Measurements from ENCODE around the gene MBTD1. TPM values are rescaled to one million over a fixed set of nuclear protein-coding genes. Genes with fewer than 3 reads are reported as not detected.

The MBTD1 gene
- total RNA-seq, 1 experiment from 2014 or later, result 40.6 TPM

DNA sequence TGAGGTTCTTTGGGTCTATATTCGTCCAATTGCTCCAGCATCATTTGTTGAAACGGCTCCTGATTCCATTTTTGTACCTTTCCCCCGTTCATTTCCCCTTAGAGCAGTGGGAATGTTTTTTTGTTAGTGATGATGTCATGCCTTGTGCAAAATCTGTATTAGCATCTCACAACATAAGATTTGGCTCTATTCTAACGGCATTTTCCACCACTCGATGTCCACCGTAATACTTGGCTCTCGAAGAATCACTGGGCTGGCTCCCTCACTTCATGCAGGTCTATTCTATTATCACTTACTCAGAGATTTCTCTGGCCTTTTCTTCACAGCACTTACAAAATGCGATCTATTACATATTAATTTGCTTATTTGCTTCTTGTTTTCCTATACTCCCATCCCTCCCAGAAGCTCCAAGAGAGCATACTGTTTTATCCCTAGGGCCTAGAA is 107.1 kb downstream of the MBTD1 start:
- 0 out of 2 replicates have a peak, but pooled peaks cover 3% of the 10 kb centered on the region for H3K9me3 Mint-ChIP-seq
- TF ChIP-seq GTF2I (CRISPR knock-in tag; conservative IDR thresholded peaks at IDR 0.05) (no peak), NR3C1 (CRISPR knock-in tag; conservative IDR thresholded peaks at IDR 0.05; ENCODE audit: low read depth) (no peak), CREM (CRISPR knock-in tag; IDR thresholded peaks at IDR 0.05) (no peak), ZNF423 (CRISPR knock-in tag; IDR thresholded peaks at IDR 0.05) (no peak), SP1 (CRISPR knock-in tag; conservative IDR thresholded peaks at IDR 0.05) (no peak), EMX1 (CRISPR knock-in tag; IDR thresholded peaks at IDR 0.05) (no peak)
- TF ChIP-seq, protein P1, sequence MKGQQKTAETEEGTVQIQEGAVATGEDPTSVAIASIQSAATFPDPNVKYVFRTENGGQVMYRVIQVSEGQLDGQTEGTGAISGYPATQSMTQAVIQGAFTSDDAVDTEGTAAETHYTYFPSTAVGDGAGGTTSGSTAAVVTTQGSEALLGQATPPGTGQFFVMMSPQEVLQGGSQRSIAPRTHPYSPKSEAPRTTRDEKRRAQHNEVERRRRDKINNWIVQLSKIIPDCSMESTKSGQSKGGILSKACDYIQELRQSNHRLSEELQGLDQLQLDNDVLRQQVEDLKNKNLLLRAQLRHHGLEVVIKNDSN (CRISPR knock-in tag; IDR thresholded peaks at IDR 0.05), result no peak
- TF ChIP-seq, protein P2, sequence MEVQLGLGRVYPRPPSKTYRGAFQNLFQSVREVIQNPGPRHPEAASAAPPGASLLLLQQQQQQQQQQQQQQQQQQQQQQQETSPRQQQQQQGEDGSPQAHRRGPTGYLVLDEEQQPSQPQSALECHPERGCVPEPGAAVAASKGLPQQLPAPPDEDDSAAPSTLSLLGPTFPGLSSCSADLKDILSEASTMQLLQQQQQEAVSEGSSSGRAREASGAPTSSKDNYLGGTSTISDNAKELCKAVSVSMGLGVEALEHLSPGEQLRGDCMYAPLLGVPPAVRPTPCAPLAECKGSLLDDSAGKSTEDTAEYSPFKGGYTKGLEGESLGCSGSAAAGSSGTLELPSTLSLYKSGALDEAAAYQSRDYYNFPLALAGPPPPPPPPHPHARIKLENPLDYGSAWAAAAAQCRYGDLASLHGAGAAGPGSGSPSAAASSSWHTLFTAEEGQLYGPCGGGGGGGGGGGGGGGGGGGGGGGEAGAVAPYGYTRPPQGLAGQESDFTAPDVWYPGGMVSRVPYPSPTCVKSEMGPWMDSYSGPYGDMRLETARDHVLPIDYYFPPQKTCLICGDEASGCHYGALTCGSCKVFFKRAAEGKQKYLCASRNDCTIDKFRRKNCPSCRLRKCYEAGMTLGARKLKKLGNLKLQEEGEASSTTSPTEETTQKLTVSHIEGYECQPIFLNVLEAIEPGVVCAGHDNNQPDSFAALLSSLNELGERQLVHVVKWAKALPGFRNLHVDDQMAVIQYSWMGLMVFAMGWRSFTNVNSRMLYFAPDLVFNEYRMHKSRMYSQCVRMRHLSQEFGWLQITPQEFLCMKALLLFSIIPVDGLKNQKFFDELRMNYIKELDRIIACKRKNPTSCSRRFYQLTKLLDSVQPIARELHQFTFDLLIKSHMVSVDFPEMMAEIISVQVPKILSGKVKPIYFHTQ (CRISPR knock-in tag; IDR thresholded peaks at IDR 0.05), result no peak
- TF ChIP-seq, protein P3, sequence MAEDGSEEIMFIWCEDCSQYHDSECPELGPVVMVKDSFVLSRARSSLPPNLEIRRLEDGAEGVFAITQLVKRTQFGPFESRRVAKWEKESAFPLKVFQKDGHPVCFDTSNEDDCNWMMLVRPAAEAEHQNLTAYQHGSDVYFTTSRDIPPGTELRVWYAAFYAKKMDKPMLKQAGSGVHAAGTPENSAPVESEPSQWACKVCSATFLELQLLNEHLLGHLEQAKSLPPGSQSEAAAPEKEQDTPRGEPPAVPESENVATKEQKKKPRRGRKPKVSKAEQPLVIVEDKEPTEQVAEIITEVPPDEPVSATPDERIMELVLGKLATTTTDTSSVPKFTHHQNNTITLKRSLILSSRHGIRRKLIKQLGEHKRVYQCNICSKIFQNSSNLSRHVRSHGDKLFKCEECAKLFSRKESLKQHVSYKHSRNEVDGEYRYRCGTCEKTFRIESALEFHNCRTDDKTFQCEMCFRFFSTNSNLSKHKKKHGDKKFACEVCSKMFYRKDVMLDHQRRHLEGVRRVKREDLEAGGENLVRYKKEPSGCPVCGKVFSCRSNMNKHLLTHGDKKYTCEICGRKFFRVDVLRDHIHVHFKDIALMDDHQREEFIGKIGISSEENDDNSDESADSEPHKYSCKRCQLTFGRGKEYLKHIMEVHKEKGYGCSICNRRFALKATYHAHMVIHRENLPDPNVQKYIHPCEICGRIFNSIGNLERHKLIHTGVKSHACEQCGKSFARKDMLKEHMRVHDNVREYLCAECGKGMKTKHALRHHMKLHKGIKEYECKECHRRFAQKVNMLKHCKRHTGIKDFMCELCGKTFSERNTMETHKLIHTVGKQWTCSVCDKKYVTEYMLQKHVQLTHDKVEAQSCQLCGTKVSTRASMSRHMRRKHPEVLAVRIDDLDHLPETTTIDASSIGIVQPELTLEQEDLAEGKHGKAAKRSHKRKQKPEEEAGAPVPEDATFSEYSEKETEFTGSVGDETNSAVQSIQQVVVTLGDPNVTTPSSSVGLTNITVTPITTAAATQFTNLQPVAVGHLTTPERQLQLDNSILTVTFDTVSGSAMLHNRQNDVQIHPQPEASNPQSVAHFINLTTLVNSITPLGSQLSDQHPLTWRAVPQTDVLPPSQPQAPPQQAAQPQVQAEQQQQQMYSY (CRISPR knock-in tag; IDR thresholded peaks at IDR 0.05), result no peak
- DNase-seq (ENCODE audit: low spot score), result no peak
- ATAC-seq, result no peak
- POLR2A ChIA-PET, result interaction anchor here (0.8 to 1.9 kb wide), 5 partner anchors 13 to 196 kb away, joined by 3 to 15 read pairs (median 4); partner anchors contain the start of genes NME2 and SPAG9
- peaks cover 23% of the 10 kb centered on the region for H3K36me3 Mint-ChIP-seq
- H3K4me1 Mint-ChIP-seq, result no peaks in the 10 kb centered on the region
- H3K27ac Mint-ChIP-seq, result no peak overlapping the region
- CTCF ChIA-PET, result interaction anchor here (0.7 to 2.0 kb wide), 16 partner anchors 13 to 368 kb away, joined by 3 to 23 read pairs (median 4); partner anchors contain the start of genes NME2 and SPAG9
- H3K27me3 Mint-ChIP-seq (ENCODE audit: low read depth), result no peaks in the 10 kb centered on the region
- H3K4me3 Mint-ChIP-seq, result no peak overlapping the region

DNA sequence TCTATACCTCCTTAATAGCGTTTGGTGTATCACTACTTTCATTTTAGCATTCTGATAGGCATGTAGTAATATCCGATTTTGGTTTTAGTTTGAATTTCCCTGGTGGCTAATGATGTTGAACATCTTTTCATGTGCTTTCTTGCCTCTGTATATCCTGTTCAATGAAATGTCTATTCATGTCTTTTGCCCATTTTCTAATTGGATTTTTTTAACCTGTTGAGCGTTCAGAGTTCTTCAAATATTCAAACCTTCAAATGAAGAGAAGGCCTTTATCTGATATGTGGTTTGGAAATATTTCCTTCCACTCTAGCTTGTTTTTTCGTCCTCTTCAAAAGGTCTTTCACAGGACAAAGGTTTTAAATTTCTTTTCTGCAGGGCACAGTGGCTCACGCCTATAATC is 108.9 kb downstream of the MBTD1 start:
- ChIA-PET CTCF (no interaction called here), POLR2A (no interaction called here)

DNA sequence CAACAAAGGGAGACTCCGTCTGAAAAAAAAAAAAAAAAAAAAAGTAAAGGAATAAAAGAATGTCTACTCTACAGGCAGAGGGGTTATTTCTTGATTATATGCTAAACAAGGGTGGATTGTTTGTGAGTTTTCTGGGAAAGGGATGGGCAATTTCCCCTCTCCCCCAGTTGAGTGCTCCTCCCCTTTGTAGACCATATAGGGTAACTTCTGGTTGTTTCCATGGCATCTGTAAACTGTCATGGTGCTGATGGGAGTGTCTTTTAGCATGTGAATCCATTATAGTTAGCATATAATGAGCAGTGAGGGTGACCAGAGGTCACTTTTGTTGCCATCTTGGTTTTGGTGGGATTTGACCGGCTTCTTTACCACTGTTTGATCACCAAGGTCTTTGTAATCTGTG is 110.7 kb downstream of the MBTD1 start:
- Mint-ChIP-seq H3K36me3 (no peaks in the 10 kb centered on the region), H3K4me1 (peaks cover 10% of the 10 kb centered on the region), H3K9me3 (0 out of 2 replicates have a peak, but pooled peaks cover 3% of the 10 kb centered on the region), H3K27ac (no peak overlapping the region), H3K27me3 (ENCODE audit: low read depth) (no peaks in the 10 kb centered on the region; the same call in 1 of the 2 replicates), H3K4me3 (no peak overlapping the region)
- ChIA-PET CTCF (no interaction called here), POLR2A (interaction anchor here (0.7 kb wide), 1 partner anchor 169 kb away, joined by 4 read pairs; no protein-coding TSS in a partner anchor)
- ATAC-seq (no peak), DNase-seq (ENCODE audit: low spot score) (no peak)
- no peak for TF ChIP-seq GTF2I (CRISPR knock-in tag; conservative IDR thresholded peaks at IDR 0.05)

More for the DNA sequence above, 108.9 kb downstream of the MBTD1 start:
- Mint-ChIP-seq H3K27me3 (ENCODE audit: low read depth) (no peaks in the 10 kb centered on the region; the same call in 1 of the 2 replicates), H3K36me3 (peaks cover 6% of the 10 kb centered on the region), H3K9me3 (0 out of 2 replicates have a peak, but pooled peaks cover 3% of the 10 kb centered on the region), H3K4me1 (no peaks in the 10 kb centered on the region), H3K27ac (no peak overlapping the region; the same call in 1 of the 2 replicates), H3K4me3 (no peak overlapping the region)
- TF ChIP-seq, protein P4, sequence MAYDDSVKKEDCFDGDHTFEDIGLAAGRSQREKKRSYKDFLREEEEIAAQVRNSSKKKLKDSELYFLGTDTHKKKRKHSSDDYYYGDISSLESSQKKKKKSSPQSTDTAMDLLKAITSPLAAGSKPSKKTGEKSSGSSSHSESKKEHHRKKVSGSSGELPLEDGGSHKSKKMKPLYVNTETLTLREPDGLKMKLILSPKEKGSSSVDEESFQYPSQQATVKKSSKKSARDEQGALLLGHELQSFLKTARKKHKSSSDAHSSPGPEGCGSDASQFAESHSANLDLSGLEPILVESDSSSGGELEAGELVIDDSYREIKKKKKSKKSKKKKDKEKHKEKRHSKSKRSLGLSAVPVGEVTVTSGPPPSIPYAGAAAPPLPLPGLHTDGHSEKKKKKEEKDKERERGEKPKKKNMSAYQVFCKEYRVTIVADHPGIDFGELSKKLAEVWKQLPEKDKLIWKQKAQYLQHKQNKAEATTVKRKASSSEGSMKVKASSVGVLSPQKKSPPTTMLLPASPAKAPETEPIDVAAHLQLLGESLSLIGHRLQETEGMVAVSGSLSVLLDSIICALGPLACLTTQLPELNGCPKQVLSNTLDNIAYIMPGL (CRISPR knock-in tag; IDR thresholded peaks at IDR 0.05), result no peak
- TF ChIP-seq ZNF121 (CRISPR knock-in tag; IDR thresholded peaks at IDR 0.05), result no peak
- DNase-seq (ENCODE audit: low spot score), result no peak
- ATAC-seq, result no peak

Data from WTC11 (cell line).